Rectal smooth muscle tissue (tissue), 1 donor: Measurements from ENCODE around the gene LRP1B.

Experiments used
- H3K27ac ChIP-seq: one replicate; pipeline ENCODE4 v1.7.0; 2013; ENCODE audit warnings: low read depth, low read length, inconsistent platforms
- H3K27me3 ChIP-seq: one replicate; pipeline ENCODE4 v1.7.0; 2013; ENCODE audit warnings: low read length; ENCODE audit not compliant: control insufficient read depth, insufficient read depth
- H3K36me3 ChIP-seq: one replicate; pipeline ENCODE4 v1.7.0; 2013; ENCODE audit warnings: low read length; ENCODE audit not compliant: control insufficient read depth, insufficient read depth
- H3K4me1 ChIP-seq: one replicate; pipeline ENCODE4 v1.7.0; 2013; ENCODE audit warnings: low read length; ENCODE audit not compliant: control insufficient read depth, insufficient read depth
- H3K4me3 ChIP-seq: one replicate; pipeline ENCODE4 v1.7.0; 2013; ENCODE audit warnings: low read length
- H3K9ac ChIP-seq: one replicate; pipeline ENCODE4 v1.7.0; 2013; ENCODE audit warnings: low read length

The LRP1B gene

DNA sequence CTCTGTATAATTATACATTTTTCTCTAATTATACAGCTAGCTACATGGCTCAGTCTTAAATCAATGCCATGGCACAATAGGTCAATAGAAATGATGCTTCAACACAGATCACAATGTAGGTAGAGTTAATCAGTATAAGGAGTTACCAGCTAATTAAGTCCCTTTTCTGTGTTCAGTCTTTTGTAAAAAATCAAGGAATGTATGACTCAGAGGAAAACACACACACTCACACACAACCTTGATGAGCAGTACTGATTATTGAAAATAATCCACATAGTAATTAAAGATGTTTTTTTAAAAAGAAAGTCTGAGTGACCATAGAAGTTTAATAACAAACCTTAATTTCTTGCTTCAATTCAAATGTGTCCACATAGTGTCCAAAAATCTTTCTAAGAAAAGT is 691.3 kb downstream of the LRP1B start:
- Histone ChIP-seq H3K36me3 (no peaks in the 10 kb centered on the region), H3K9ac (no peak overlapping the region), H3K4me3 (no peak overlapping the region), H3K4me1 (no peaks in the 10 kb centered on the region), H3K27ac (no peak overlapping the region), H3K27me3 (no peaks in the 10 kb centered on the region)

DNA sequence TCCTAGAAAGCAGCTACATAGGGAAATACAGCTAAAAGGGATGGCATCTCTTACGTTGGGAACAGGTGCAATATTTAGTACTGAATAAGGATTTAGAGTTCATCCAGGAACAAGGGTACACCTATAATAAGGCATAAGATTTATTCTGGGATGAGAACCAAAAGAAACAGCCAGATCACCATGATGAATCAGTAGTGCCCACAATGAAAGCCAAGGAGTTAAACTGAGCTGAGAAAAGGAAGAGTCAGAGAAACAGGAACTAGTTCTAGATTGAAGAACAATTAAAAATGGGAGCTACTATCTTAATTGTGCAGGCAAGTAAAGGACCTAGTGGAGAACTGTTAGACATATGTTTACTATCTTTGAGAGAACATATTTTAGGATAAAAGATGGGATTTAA is 692.3 kb downstream of the LRP1B start:
- H3K4me1 ChIP-seq = no peaks in the 10 kb centered on the region
- no peak overlapping the region for H3K27ac ChIP-seq
- H3K27me3 ChIP-seq = no peaks in the 10 kb centered on the region
- H3K36me3 ChIP-seq = no peaks in the 10 kb centered on the region
- no peak overlapping the region for H3K9ac ChIP-seq
- no peak overlapping the region for H3K4me3 ChIP-seq

DNA sequence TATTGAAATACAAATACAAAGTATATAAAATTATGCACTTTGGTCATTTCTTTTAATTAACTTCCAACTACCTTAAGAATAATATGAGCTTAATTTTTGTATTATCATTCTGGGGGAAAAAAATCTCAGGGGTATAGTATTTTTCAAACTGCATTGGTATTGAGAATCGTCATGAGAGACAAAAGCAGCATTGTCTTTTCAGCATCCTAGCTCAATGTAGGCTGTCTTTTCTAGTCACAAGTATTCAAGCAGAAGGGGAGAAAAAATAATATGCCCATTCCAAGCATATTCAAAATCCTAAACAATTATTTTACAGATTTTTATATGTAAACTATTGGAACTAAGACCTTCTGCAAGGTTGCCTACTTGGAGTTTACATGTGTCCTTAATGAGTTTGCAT is 693.3 kb downstream of the LRP1B start:
- Histone ChIP-seq H3K27me3 (no peaks in the 10 kb centered on the region), H3K9ac (no peak overlapping the region), H3K4me3 (no peak overlapping the region), H3K4me1 (no peaks in the 10 kb centered on the region), H3K27ac (no peak overlapping the region), H3K36me3 (no peaks in the 10 kb centered on the region)

DNA sequence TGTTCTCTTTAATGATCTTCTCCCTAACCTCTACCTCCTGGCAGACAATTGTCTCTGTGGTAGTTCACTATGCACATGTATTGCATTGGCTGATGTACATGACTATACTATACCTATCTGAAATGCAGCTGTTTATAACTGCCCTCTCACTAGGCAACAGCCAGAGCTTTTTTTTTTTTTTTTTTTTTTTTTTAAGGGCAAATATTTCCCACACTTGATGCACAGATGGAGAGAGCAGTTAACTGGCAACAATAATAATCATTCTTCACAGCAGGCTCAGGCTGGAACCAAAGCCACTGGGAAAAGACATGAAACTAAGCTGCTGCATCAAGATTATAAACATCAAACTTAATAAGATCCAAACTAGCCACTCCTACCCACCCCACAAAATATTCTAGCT is 707.7 kb downstream of the LRP1B start:
- Histone ChIP-seq H3K4me1 (no peaks in the 10 kb centered on the region), H3K4me3 (no peak overlapping the region), H3K27ac (no peak overlapping the region), H3K27me3 (no peaks in the 10 kb centered on the region), H3K9ac (no peak overlapping the region), H3K36me3 (no peaks in the 10 kb centered on the region)

DNA sequence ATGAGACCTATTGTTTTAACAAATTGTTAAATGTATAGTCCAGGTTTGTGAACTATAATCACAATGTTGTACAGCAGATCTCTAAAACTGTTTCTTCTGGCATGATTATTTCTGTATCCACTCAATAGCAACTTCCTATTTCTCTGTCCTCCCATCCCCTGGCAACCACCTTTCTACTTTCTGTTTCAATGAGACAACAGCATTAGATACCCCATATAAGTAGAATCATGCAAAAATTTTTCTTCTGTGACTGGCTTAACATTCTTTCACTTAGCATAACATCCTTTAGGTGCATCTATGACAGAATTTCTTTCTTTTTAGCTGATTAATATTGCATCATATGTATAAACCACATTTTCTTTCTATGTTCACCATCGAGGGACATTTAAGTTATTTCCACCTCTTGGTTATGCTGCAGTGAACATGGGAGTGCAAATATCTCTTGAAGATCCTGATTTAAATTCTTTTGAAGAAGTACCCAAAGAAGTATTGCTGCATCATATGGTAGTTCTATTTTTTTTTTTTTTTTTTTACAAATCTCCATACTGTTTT is 713.5 kb downstream of the LRP1B start:
- no peak overlapping the region for H3K4me3 ChIP-seq
- H3K4me1 ChIP-seq = no peaks in the 10 kb centered on the region
- H3K27ac ChIP-seq = no peak overlapping the region
- H3K27me3 ChIP-seq = no peaks in the 10 kb centered on the region
- H3K9ac ChIP-seq = no peak overlapping the region
- H3K36me3 ChIP-seq = no peaks in the 10 kb centered on the region

DNA sequence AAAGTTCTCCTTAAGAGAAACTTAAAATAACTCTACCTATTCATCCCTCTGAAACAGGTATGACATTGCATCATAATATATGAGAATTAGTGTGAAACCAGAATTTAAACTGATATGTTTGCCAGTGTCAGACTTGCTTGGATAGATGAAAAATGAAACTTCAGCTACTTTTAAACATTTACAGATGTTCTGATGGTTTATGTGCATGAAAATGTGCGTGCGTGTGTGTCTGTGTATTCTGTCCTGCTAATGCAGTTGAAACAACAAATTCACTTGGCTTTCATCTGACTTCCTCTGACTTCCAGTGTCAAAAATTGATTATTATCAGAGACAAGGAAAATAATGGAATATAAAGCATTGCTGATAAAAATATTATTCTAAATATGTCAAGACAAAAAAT is 719.4 kb downstream of the LRP1B start:
- Histone ChIP-seq H3K9ac (no peak overlapping the region), H3K4me1 (no peaks in the 10 kb centered on the region), H3K27ac (no peak overlapping the region), H3K4me3 (no peak overlapping the region), H3K27me3 (no peaks in the 10 kb centered on the region), H3K36me3 (no peaks in the 10 kb centered on the region)

DNA sequence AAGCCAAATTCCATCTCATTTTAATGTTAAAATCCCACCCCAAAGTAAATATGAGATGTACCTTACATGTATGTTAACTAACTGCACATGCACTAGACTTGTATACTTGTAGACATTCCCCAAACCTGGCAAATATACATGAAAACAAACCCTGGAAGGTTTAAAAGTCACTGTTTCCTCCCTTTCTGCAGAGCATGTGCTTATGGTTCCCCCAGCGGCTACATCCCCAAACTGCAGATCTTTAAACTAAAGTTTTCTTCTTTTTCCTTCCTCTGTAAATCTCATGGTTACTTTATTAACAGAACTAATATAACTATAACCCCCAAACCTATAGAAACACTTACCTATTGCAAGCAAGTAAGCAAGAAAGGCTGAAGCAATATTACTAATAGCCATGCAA is 731.5 kb downstream of the LRP1B start:
- Histone ChIP-seq H3K36me3 (no peaks in the 10 kb centered on the region), H3K4me3 (no peak overlapping the region), H3K9ac (no peak overlapping the region), H3K27ac (no peak overlapping the region), H3K4me1 (no peaks in the 10 kb centered on the region), H3K27me3 (no peaks in the 10 kb centered on the region)

DNA sequence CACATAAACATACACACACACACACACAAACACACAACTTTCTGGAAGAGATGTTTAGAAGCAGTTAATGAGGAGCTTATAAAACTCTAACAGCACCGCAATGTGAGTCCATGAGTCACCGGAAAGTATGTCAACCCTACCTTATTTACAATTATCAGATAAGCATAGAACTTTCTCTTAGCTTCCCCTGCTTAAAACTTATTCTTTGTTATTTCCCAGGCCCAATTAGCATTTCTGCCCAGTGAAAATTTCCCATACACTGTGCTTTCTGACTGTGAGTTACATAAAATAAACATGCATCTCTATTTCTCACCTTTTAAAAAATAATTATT is 737.6 kb downstream of the LRP1B start:
- Histone ChIP-seq H3K4me3 (no peak overlapping the region), H3K27me3 (no peaks in the 10 kb centered on the region), H3K4me1 (no peaks in the 10 kb centered on the region), H3K27ac (no peak overlapping the region), H3K36me3 (no peaks in the 10 kb centered on the region), H3K9ac (no peak overlapping the region)

DNA sequence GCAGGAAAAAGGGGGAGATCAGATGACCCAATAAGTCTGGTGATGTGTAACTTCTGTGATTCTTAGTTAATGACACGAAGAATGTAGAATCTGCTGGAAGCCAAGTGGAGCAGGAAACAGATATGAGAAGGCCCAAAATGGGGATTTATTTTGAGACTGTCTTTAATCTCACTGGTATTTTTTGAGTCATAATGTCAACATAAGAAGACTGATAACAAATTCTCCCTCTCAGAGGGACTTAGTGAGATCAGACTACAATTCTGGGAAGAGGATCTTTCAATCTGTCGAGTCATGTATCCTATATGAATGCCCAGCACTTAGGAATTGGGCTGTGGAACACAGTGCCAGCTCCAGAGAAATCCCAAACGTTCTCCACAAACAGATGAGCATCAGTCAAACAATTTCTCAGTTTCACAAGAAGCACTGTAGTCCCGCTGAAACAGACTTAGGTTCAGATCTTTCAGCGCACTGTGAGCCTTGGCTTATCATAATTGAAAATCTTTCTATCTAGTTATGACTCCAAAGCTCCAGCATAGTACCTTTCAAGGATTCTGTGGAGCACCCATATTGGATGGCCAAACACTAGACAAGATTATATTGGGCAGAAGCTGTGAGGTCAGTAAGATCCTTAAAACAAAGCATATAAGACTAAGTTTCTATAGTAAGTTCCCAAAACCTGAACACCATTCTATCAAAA is 738.2 kb downstream of the LRP1B start:
- no peaks in the 10 kb centered on the region for H3K36me3 ChIP-seq
- H3K9ac ChIP-seq = no peak overlapping the region
- no peak overlapping the region for H3K4me3 ChIP-seq
- no peaks in the 10 kb centered on the region for H3K27me3 ChIP-seq
- H3K27ac ChIP-seq = no peak overlapping the region
- no peaks in the 10 kb centered on the region for H3K4me1 ChIP-seq

DNA sequence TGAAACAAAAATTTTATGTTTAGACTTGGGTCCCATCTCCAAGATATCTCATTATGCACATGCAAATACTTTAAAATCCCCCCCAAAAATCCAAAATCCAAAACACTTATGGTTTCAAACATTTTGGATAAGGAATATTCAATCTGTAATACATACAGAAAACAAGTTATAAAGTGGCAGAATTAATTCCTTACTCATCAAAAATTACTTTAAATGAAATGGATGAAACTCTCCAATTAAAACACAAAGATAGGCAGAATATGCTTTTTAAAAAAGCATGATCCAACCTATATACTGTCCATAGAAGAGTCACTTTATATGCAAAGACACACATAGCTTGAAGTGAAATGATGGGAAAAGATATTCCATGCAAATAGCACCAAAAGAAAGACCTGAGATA is 744.6 kb downstream of the LRP1B start:
- H3K9ac ChIP-seq = no peak overlapping the region
- H3K4me1 ChIP-seq = no peaks in the 10 kb centered on the region
- no peak overlapping the region for H3K27ac ChIP-seq
- H3K27me3 ChIP-seq = no peaks in the 10 kb centered on the region
- no peak overlapping the region for H3K4me3 ChIP-seq
- no peaks in the 10 kb centered on the region for H3K36me3 ChIP-seq

DNA sequence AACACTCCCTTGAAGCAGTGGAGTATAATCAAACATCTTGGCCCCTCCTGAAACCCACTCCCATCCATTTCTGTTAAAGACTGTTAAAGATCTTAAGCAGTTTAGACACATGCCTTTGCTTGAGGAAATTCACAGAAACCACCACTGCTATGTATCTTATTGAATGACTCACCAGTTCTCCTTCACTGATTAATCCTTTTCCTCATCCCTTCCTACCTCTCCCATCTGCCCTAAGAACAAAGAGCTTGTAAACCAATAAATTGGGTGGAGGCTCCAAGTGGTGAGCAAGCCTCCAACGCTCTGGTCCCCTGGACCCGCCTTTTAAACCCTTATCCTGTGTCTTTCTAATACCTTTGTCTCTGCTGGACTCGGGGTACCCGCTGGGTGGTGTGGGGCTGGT is 746.1 kb downstream of the LRP1B start:
- Histone ChIP-seq H3K27me3 (no peaks in the 10 kb centered on the region), H3K4me3 (no peak overlapping the region), H3K9ac (no peak overlapping the region), H3K4me1 (no peaks in the 10 kb centered on the region), H3K27ac (no peak overlapping the region), H3K36me3 (no peaks in the 10 kb centered on the region)

DNA sequence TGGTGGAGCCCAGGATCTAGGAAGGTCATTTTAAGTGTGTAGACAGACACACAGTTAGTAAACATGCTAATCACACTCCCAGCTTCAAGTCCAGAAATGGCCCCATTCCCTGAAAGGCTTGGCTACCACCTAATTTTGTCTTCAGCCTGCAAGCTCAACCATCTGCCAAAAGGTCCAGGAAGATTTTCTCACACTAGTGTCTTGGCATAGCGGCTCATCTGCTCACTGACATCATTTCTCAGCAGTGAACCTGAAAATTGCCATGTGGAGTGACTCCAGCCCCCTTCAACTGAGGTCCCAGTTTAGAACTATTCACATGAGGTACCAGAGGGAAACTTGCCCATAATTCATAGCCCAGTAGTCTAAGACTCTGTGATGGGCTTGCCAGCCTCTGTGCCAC is 748.9 kb downstream of the LRP1B start:
- H3K27me3 ChIP-seq = no peaks in the 10 kb centered on the region
- H3K27ac ChIP-seq = no peak overlapping the region
- H3K4me3 ChIP-seq = no peak overlapping the region
- no peak overlapping the region for H3K9ac ChIP-seq
- no peaks in the 10 kb centered on the region for H3K36me3 ChIP-seq
- no peaks in the 10 kb centered on the region for H3K4me1 ChIP-seq
